B cell (primary cell): ENCODE data around the gene DSTYK. TPM values are rescaled to one million over a fixed set of nuclear protein-coding genes. Genes with fewer than 3 reads are reported as not detected.
A peak's percentile ranks its signal among the peaks of the same experiment; 100 is the strongest.

Experiments used
- ATAC-seq: fragments of 200-7000 bp; cut with Tn5 transposase; one replicate; pipeline ENCODE4 v1.10.0; 2021; ENCODE audit warnings: low read depth, mild to moderate bottlenecking, moderate number of reproducible peaks, moderate library complexity
- CTCF ChIA-PET: fragments of 350-600 bp; sonication (Branson Sonifier 250); formaldehyde crosslinking; loops from one replicate; lab custom pipeline; 2021; ENCODE audit warnings: antibody characterized with exemption, inconsistent platforms; lab: Charles Lee
- POLR2A ChIA-PET: fragments of 350-600 bp; sonication (Branson Sonifier 250); formaldehyde crosslinking; loops from one replicate; lab custom pipeline; 2021; ENCODE audit warnings: antibody characterized with exemption; lab: Charles Lee
- DNase-seq: peaks from one replicate; pipeline ENCODE4 v3.0.0; 2013
- H2AFZ ChIP-seq: 2 replicates; pipeline ENCODE4 v1.6.1; 2012; ENCODE audit warnings: mild to moderate bottlenecking, low read depth, low read length; ENCODE audit not compliant: insufficient read depth, poor library complexity, severe bottlenecking
- H3K27ac ChIP-seq, 2 donors: 1 replicate in 1 of 2; 2 replicates in 1 of 2; pipeline ENCODE4 v1.5.1; 2012 to 2013; ENCODE audit warnings: low read length in 2 of 2, mild to moderate bottlenecking in 2 of 2, moderate library complexity in 1 of 2
- H3K27me3 ChIP-seq, 4 experiments: fragments of 200-600 bp in 1 of 4; sonication (generic) in 1 of 4; replicated peaks in 1 of 4; 1 replicate in 2 of 4; 2 replicates in 2 of 4; pipeline versions ENCODE4 v1.6.1 to v1.7.0; 2013 to 2016; ENCODE audit warnings: low read length in 3 of 4, mild to moderate bottlenecking in 2 of 4, mixed read lengths in 1 of 4, moderate library complexity in 1 of 4; ENCODE audit not compliant: insufficient read depth in 4 of 4, control insufficient read depth in 3 of 4; ENCODE audit errors: control extremely low read depth in 1 of 4
- H3K36me3 ChIP-seq, 2 experiments: replicated peaks in 1 of 2; 1 replicate in 1 of 2; 2 replicates in 1 of 2; pipeline versions ENCODE4 v1.6.1 to v1.7.1; 2013; ENCODE audit warnings: low read length in 1 of 2; ENCODE audit not compliant: insufficient read depth in 2 of 2, control insufficient read depth in 1 of 2; ENCODE audit errors: control extremely low read depth in 1 of 2, extremely low read depth in 1 of 2
- H3K4me1 ChIP-seq, 2 donors: fragments of 200-600 bp in 1 of 2; sonication (generic) in 1 of 2; 1 replicate in 1 of 2; 2 replicates in 1 of 2; pipeline versions ENCODE4 v1.5.1 to v1.6.1; 2013 to 2017; ENCODE audit warnings: low read length in 2 of 2; ENCODE audit not compliant: control insufficient read depth in 2 of 2, insufficient read depth in 2 of 2
- H3K4me2 ChIP-seq: replicated peaks from 2 replicates; pipeline ENCODE3; 2012; ENCODE audit warnings: mild to moderate bottlenecking, low read depth, low read length; ENCODE audit not compliant: poor library complexity, severe bottlenecking
- H3K4me3 ChIP-seq, 5 experiments: fragments of 200-600 bp in 1 of 5; sonication (generic) in 1 of 5; 1 replicate in 3 of 5; 2 replicates in 2 of 5; pipeline versions ENCODE4 v1.5.1 to v1.7.0; 2011 to 2016; ENCODE audit warnings: low read length in 4 of 5, mild to moderate bottlenecking in 4 of 5, low read depth in 2 of 5, control low read depth in 1 of 5, moderate library complexity in 1 of 5; ENCODE audit not compliant: insufficient read depth in 1 of 5; ENCODE audit errors: control extremely low read depth in 1 of 5, extremely low read depth in 1 of 5
- H3K79me2 ChIP-seq: fragments of 200-600 bp; sonication (generic); one replicate; pipeline ENCODE4 v1.6.0; 2016; ENCODE audit warnings: low read length; ENCODE audit not compliant: control insufficient read depth, insufficient read depth
- H3K9ac ChIP-seq: fragments of 200-600 bp; sonication (generic); 2 replicates; pipeline ENCODE4 v1.6.1; 2017; ENCODE audit warnings: mild to moderate bottlenecking, low read length, moderate library complexity
- H3K9me3 ChIP-seq, 3 donors: one replicate each; pipeline versions ENCODE4 v1.6.1 to v1.7.1; 2013; ENCODE audit warnings: low read length in 2 of 3; ENCODE audit not compliant: control insufficient read depth in 2 of 3, insufficient read depth in 1 of 3; ENCODE audit errors: control extremely low read depth in 1 of 3
- H4K20me1 ChIP-seq: 2 replicates; pipeline ENCODE4 v1.6.0; 2012; ENCODE audit warnings: mild to moderate bottlenecking, low read length; ENCODE audit not compliant: insufficient read depth, control insufficient read depth, poor library complexity, severe bottlenecking
- H3K27ac Mint-ChIP-seq: one replicate; pipeline ENCODE4 v1.8.0; 2021; ENCODE audit warnings: mixed read lengths
- H3K27me3 Mint-ChIP-seq: one replicate; pipeline ENCODE4 v1.8.0; 2021; ENCODE audit warnings: mixed read lengths
- H3K4me1 Mint-ChIP-seq: one replicate; pipeline ENCODE4 v1.8.0; 2021; ENCODE audit warnings: mixed read lengths
- H3K4me3 Mint-ChIP-seq: one replicate; pipeline ENCODE4 v1.8.0; 2021; ENCODE audit warnings: mixed read lengths
- H3K9me3 Mint-ChIP-seq: one replicate; pipeline ENCODE4 v1.8.0; 2022; ENCODE audit warnings: mixed read lengths; ENCODE audit not compliant: insufficient read depth
- CTCF ChIP-seq: fragments of 200-600 bp; IDR thresholded peaks from one replicate; pipeline ENCODE4 v1.8.0; 2022; ENCODE audit warnings: antibody characterized with exemption, mild to moderate bottlenecking
- EZH2 ChIP-seq: IDR thresholded peaks from 2 replicates; pipeline ENCODE4 v1.6.1; 2012; ENCODE audit warnings: borderline replicate concordance, low read depth, mild to moderate bottlenecking, moderate library complexity, low read length; ENCODE audit not compliant: insufficient read depth, poor library complexity, severe bottlenecking
- WGBS: methylation state at CpG from one replicate; pipeline ENCODE4 v1.1.5; 2013; ENCODE audit warnings: missing lambda C conversion rate; ENCODE audit not compliant: insufficient coverage; 5-methylcytosine and 5-hydroxymethylcytosine counted together
- intact Hi-C: fragments of 100-400 bp; cut with micrococcal nuclease; formaldehyde crosslinking; loops from one replicate; pipeline ENCODE4 v1.10.0; 2022
- polyA plus RNA-seq: library from polyadenylated mRNA; depleted of rRNA; stranded (reverse); fragments of >200 nt; gene quantifications from 2 replicates; pipeline ENCODE4 v1.2.3, GENCODE V29; 2012
- total RNA-seq, 2 donors: library from RNA; stranded (reverse); fragments of 120-200 nt in 1 of 2; gene quantifications; 1 replicate in 1 of 2; 2 replicates in 1 of 2; pipeline versions ENCODE4 v1.2.3 to v1.2.4, GENCODE V29; 2013 to 2022

The DSTYK gene
- total and polyA plus RNA-seq, 2 donors (not counting 1 experiment from before 2014, with no cell fraction given), result 3.6 to 15.7 TPM

- no peak for ATAC-seq
- CTCF ChIA-PET, result interaction anchor here (1.0 to 4.5 kb wide), 2 partner anchors 20 to 31 kb away, joined by 4 to 135 read pairs; no protein-coding TSS in a partner anchor
- Mint-ChIP-seq H3K4me1 (peaks cover 30% of the 10 kb centered on the region), H3K27ac (no peak overlapping the region), H3K27me3 (peaks cover 28% of the 10 kb centered on the region), H3K4me3 (peak overlapping the region; percentile 81), H3K9me3 (no peaks in the 10 kb centered on the region)
- peaks cover 0 to 14% (median 2%) of the 10 kb centered on the region in 4 experiments for H3K27me3 ChIP-seq
- POLR2A ChIA-PET, result interaction anchor here (1.0 kb wide), 1 partner anchor 14 kb away, joined by 4 read pairs; the partner anchor contains the start of gene DSTYK
- intact Hi-C loops, result loop anchor here (5.0 kb wide), 1 partner anchor 96 kb away; the partner anchor contains the start of gene NUAK2
- no peak for DNase-seq
- H3K4me1 ChIP-seq, result peaks cover 17 to 33% of the 10 kb centered on the region in 2 donors
- H3K9ac ChIP-seq, result no peak overlapping the region
- H3K36me3 ChIP-seq, result no peaks in the 10 kb centered on the region
- H3K4me3 ChIP-seq, result no peak overlapping the region
- H3K9me3 ChIP-seq, result no peaks in the 10 kb centered on the region
- no peaks in the 10 kb centered on the region for H4K20me1 ChIP-seq
- no peak overlapping the region for H3K27ac ChIP-seq
- TF ChIP-seq EZH2 (no peak), CTCF (no peak)
- WGBS, result 88% methylated on average over 6 of the region's 11 CpGs
- H3K79me2 ChIP-seq, result no peaks in the 10 kb centered on the region
- H3K4me2 ChIP-seq, result no peak overlapping the region
- no peak overlapping the region for H2AFZ ChIP-seq
Observed at GRCh38 chr1:205225901-205226765, 14.6 kb upstream of the DSTYK start.

DNA sequence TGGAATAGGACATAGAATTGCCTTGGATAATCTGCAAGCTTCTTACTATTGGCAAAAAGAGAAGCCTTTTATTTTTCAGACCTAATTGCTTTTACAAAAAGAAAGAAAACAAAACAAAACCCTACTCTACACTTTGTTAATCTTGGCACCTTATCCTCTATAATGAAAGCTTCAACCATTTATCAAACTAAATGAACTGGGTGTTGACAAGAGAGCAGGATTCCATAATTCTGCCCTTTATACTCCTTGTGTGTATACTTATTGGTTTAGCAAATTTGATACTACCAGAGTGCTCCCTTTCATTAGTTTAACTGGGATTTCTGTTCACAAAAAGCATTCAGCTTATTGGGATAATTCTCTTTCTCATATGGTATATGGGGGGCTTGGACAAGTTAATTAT is 13.2 kb upstream of the DSTYK start:
- ChIA-PET POLR2A (interaction anchor here (1.0 kb wide), 1 partner anchor 13 kb away, joined by 4 read pairs; the partner anchor contains the start of gene DSTYK), CTCF (interaction anchor here (1.1 to 1.2 kb wide), 2 partner anchors 102 to 248 kb away, joined by 3 to 4 read pairs; no protein-coding TSS in a partner anchor)
- ATAC-seq, result no peak
- H3K4me3 ChIP-seq, result no peak overlapping the region
- no peak for DNase-seq
- peaks cover 0 to 14% (median under 1%) of the 10 kb centered on the region in 4 experiments for H3K27me3 ChIP-seq
- peaks cover 9 to 24% of the 10 kb centered on the region in 2 donors for H3K4me1 ChIP-seq
- Mint-ChIP-seq H3K4me1 (peaks cover 22% of the 10 kb centered on the region), H3K27ac (no peak overlapping the region), H3K27me3 (peaks cover 28% of the 10 kb centered on the region), H3K9me3 (no peaks in the 10 kb centered on the region), H3K4me3 (no peak overlapping the region)
- no peak overlapping the region for H3K27ac ChIP-seq
- H2AFZ ChIP-seq, result no peak overlapping the region
- no peaks in the 10 kb centered on the region for H3K9me3 ChIP-seq
- no peaks in the 10 kb centered on the region for H3K79me2 ChIP-seq
- H4K20me1 ChIP-seq, result no peaks in the 10 kb centered on the region
- no peak for TF ChIP-seq CTCF
- TF ChIP-seq EZH2, result no peak
- no peak overlapping the region for H3K9ac ChIP-seq
- H3K4me2 ChIP-seq, result no peak overlapping the region
- intact Hi-C loops, result loop anchor here (5.0 kb wide), 1 partner anchor 98 kb away; the partner anchor contains the start of gene NUAK2
- no peaks in the 10 kb centered on the region for H3K36me3 ChIP-seq
